ENCODE data around the gene CBX5. TPM values are rescaled to one million over a fixed set of nuclear protein-coding genes. Genes with fewer than 3 reads are reported as not detected.

The CBX5 gene
- total RNA-seq, 2 experiments from 2014 or later = 38.8 to 38.9 TPM

DNA sequence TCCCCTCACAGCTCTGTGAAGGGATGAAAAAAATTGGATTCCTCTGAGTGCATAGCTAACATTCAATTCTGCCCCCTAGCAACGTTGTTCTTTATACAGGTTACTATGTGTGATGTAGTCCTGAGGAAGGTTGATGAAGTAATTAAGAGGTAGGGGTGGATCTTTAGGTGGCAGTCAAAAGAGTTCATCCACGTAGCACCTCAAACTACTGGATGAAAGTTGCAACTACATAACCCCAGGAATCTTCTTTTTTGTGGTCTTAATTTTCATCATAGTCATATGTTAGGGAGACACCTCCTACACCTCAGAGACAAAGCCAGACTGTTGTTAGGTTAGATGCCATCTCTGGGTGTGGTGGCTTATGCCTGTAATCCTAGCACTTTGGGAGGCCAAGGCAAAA is 31.1 kb upstream of the CBX5 start:
- no peak overlapping the region for H3K27ac ChIP-seq (ENCODE audit: low read depth in 1 of 2, low read length in 2 of 2)
- H3K9me3 Mint-ChIP-seq = no peaks in the 10 kb centered on the region
- no peaks in the 10 kb centered on the region for H3K36me3 ChIP-seq (ENCODE audit: insufficient read depth, low read length)
- no peaks in the 10 kb centered on the region for H3K27me3 ChIP-seq (ENCODE audit: control insufficient read depth in 1 of 2, insufficient read depth in 2 of 2, low read length in 2 of 2)
- DNase-seq (no peak), ATAC-seq (ENCODE audit: poor library complexity) (no peak)
- peaks cover 8% of the 10 kb centered on the region for H3K4me1 ChIP-seq (ENCODE audit: insufficient read depth, low read length)
- intact Hi-C loops (cut with DNase I, micrococcal nuclease) = no loop called here
- H3K27me3 Mint-ChIP-seq = peaks cover 15% of the 10 kb centered on the region
- ChIA-PET POLR2A (no interaction called here), CTCF (no interaction called here)
- TF ChIP-seq, protein P1, sequence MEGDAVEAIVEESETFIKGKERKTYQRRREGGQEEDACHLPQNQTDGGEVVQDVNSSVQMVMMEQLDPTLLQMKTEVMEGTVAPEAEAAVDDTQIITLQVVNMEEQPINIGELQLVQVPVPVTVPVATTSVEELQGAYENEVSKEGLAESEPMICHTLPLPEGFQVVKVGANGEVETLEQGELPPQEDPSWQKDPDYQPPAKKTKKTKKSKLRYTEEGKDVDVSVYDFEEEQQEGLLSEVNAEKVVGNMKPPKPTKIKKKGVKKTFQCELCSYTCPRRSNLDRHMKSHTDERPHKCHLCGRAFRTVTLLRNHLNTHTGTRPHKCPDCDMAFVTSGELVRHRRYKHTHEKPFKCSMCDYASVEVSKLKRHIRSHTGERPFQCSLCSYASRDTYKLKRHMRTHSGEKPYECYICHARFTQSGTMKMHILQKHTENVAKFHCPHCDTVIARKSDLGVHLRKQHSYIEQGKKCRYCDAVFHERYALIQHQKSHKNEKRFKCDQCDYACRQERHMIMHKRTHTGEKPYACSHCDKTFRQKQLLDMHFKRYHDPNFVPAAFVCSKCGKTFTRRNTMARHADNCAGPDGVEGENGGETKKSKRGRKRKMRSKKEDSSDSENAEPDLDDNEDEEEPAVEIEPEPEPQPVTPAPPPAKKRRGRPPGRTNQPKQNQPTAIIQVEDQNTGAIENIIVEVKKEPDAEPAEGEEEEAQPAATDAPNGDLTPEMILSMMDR (IDR thresholded peaks at IDR 0.05) = no peak
- no peaks in the 10 kb centered on the region for H3K9me3 ChIP-seq (ENCODE audit: control insufficient read depth in 1 of 2, insufficient read depth in 1 of 2, low read length in 2 of 2)
- no peak overlapping the region for H3K4me3 Mint-ChIP-seq
- H3K4me3 ChIP-seq (ENCODE audit: low read length) = no peak overlapping the region
- H3K27ac Mint-ChIP-seq = no peak overlapping the region
- peaks cover 4% of the 10 kb centered on the region for H3K4me1 Mint-ChIP-seq (ENCODE audit: low read depth)
- H3K36me3 Mint-ChIP-seq (ENCODE audit: low read depth) = no peaks in the 10 kb centered on the region

GRCh38 chr12:54306925-54307741 is 27.2 kb upstream of the CBX5 start:
- Mint-ChIP-seq H3K36me3 (ENCODE audit: low read depth) (no peaks in the 10 kb centered on the region), H3K27ac (no peak overlapping the region), H3K4me3 (no peak overlapping the region), H3K9me3 (no peaks in the 10 kb centered on the region), H3K4me1 (ENCODE audit: low read depth) (peaks cover 13% of the 10 kb centered on the region), H3K27me3 (peaks cover 40% of the 10 kb centered on the region)
- Histone ChIP-seq H3K27ac (ENCODE audit: low read depth in 1 of 2, low read length in 2 of 2) (no peak overlapping the region), H3K36me3 (ENCODE audit: insufficient read depth, low read length) (no peaks in the 10 kb centered on the region), H3K9me3 (ENCODE audit: control insufficient read depth in 1 of 2, insufficient read depth in 1 of 2, low read length in 2 of 2) (peaks cover 0 to 4% of the 10 kb centered on the region in 2 experiments), H3K27me3 (ENCODE audit: control insufficient read depth in 1 of 2, insufficient read depth in 2 of 2, low read length in 2 of 2) (peaks cover 4 to 10% of the 10 kb centered on the region in 2 experiments), H3K4me3 (ENCODE audit: low read length) (no peak overlapping the region), H3K4me1 (ENCODE audit: insufficient read depth, low read length) (peaks cover 21% of the 10 kb centered on the region)
- intact Hi-C loops (cut with DNase I, micrococcal nuclease) = no loop called here
- CTCF ChIA-PET = interaction anchor here (1.6 to 1.9 kb wide), 3 partner anchors 13 to 62 kb away, joined by 3 to 7 read pairs (median 5); no protein-coding TSS in a partner anchor
- DNase-seq (peak in 5 of 14 experiments; percentile 10 to 65 (median 56)), ATAC-seq (ENCODE audit: poor library complexity) (no peak)
- TF ChIP-seq, protein P1 (IDR thresholded peaks at IDR 0.05) = no peak
- POLR2A ChIA-PET = interaction anchor here (0.8 to 1.2 kb wide), 2 partner anchors 18 to 27 kb away, joined by 3 to 4 read pairs; partner anchors contain the start of genes CBX5, COPZ1 and HNRNPA1

GRCh38 chr12:54304187-54304810 is 24.4 kb upstream of the CBX5 start:
- intact Hi-C loops (cut with DNase I, micrococcal nuclease) = no loop called here
- Mint-ChIP-seq H3K4me1 (ENCODE audit: low read depth) (peaks cover 24% of the 10 kb centered on the region), H3K27ac (no peak overlapping the region), H3K27me3 (peaks cover 66% of the 10 kb centered on the region), H3K36me3 (ENCODE audit: low read depth) (no peaks in the 10 kb centered on the region), H3K9me3 (no peaks in the 10 kb centered on the region), H3K4me3 (no peak overlapping the region)
- H3K4me1 ChIP-seq (ENCODE audit: insufficient read depth, low read length) = peaks cover 35% of the 10 kb centered on the region
- DNase-seq (peak in 4 of 14 experiments; percentile 10 to 59 (median 54)), ATAC-seq (ENCODE audit: poor library complexity) (peak; percentile 37)
- H3K36me3 ChIP-seq (ENCODE audit: insufficient read depth, low read length) = no peaks in the 10 kb centered on the region
- H3K27me3 ChIP-seq (ENCODE audit: control insufficient read depth in 1 of 2, insufficient read depth in 2 of 2, low read length in 2 of 2) = peaks cover 24 to 38% of the 10 kb centered on the region in 2 experiments
- H3K4me3 ChIP-seq (ENCODE audit: low read length) = no peak overlapping the region
- TF ChIP-seq, protein P1 (IDR thresholded peaks at IDR 0.05) = no peak
- H3K9me3 ChIP-seq (ENCODE audit: control insufficient read depth in 1 of 2, insufficient read depth in 1 of 2, low read length in 2 of 2) = peaks cover 0 to 12% of the 10 kb centered on the region in 2 experiments
- no peak overlapping the region for H3K27ac ChIP-seq (ENCODE audit: low read depth in 1 of 2, low read length in 2 of 2)
- ChIA-PET POLR2A (interaction anchor here (0.6 kb wide), 1 partner anchor 104 kb away, joined by 3 read pairs; no protein-coding TSS in a partner anchor), CTCF (no interaction called here)
